Prostate gland (tissue), 2 donors: Measurements from ENCODE around the gene HIVEP2. TPM values are rescaled to one million over a fixed set of nuclear protein-coding genes. Genes with fewer than 3 reads are reported as not detected.

Experiments used
- DNase-seq: peaks from one replicate; pipeline ENCODE4 v3.0.0-alpha.2; 2019; ENCODE audit warnings: low spot score
- H3K27ac ChIP-seq, 2 donors: fragments of 200-600 bp; sonication (generic); 2 replicates each; pipeline ENCODE4 v1.5.1; 2017 to 2019
- H3K27me3 ChIP-seq: fragments of 200-600 bp; sonication (generic); replicated peaks from 2 replicates; pipeline ENCODE4 v1.5.1; 2019; ENCODE audit not compliant: insufficient read depth
- H3K36me3 ChIP-seq, 2 donors: fragments of 200-600 bp; sonication (generic); 1 replicate in 1 of 2; 2 replicates in 1 of 2; pipeline versions ENCODE4 v1.5.1 to v1.8.1; 2017 to 2019
- H3K4me1 ChIP-seq: fragments of 200-600 bp; sonication (generic); replicated peaks from 2 replicates; pipeline ENCODE4 v1.5.1; 2019
- H3K4me3 ChIP-seq, 2 donors: fragments of 200-600 bp; sonication (generic); 2 replicates each; pipeline ENCODE4 v1.5.1; 2017 to 2019
- H3K9me3 ChIP-seq: fragments of 200-600 bp; sonication (generic); 2 replicates; pipeline ENCODE4 v1.5.1; 2017
- POLR2A ChIP-seq: fragments of 450-650 bp; IDR thresholded peaks from one replicate; pipeline ENCODE4 v1.6.1; 2016; ENCODE audit warnings: antibody characterized with exemption, mild to moderate bottlenecking
- POLR2AphosphoS5 ChIP-seq: sonication (generic); formaldehyde crosslinking; IDR thresholded peaks from one replicate; pipeline ENCODE4 v1.6.1; 2017; ENCODE audit warnings: antibody characterized with exemption
- WGBS: methylation state at CpG from one replicate; pipeline ENCODE4 v1.1.5; 2018; 5-methylcytosine and 5-hydroxymethylcytosine counted together
- intact Hi-C: fragments of 100-400 bp; cut with DNase I; formaldehyde crosslinking; loops from one replicate; pipeline ENCODE4 v1.14.2; 2022
- total RNA-seq, 2 donors: library from RNA; depleted of rRNA; stranded (reverse); fragments of >200 nt; gene quantifications; one replicate each; pipeline ENCODE4 v1.1.0, GENCODE V29; 2016
- TF ChIP-seq, protein P1 (sequence below), 4 experiments: fragments of 200-600 bp in 2 of 4; fragments of 450-650 bp in 2 of 4; sonication (generic) in 2 of 4; IDR thresholded peaks; 1 replicate in 3 of 4; 2 replicates in 1 of 4; pipeline ENCODE4 v1.5.1; 2016 to 2019; ENCODE audit warnings: antibody characterized with exemption in 4 of 4, mild to moderate bottlenecking in 2 of 4, moderate library complexity in 2 of 4

HIVEP2 gene
- total RNA-seq, 2 donors from 2014 or later: 15.8 to 19.3 TPM

GRCh38 chr6:142937986-142938385 lies 7.0 kb downstream of the HIVEP2 start:
- intact Hi-C loops: no loop called here
- no peaks in the 10 kb centered on the region for H3K4me1 ChIP-seq
- TF ChIP-seq, protein P1, sequence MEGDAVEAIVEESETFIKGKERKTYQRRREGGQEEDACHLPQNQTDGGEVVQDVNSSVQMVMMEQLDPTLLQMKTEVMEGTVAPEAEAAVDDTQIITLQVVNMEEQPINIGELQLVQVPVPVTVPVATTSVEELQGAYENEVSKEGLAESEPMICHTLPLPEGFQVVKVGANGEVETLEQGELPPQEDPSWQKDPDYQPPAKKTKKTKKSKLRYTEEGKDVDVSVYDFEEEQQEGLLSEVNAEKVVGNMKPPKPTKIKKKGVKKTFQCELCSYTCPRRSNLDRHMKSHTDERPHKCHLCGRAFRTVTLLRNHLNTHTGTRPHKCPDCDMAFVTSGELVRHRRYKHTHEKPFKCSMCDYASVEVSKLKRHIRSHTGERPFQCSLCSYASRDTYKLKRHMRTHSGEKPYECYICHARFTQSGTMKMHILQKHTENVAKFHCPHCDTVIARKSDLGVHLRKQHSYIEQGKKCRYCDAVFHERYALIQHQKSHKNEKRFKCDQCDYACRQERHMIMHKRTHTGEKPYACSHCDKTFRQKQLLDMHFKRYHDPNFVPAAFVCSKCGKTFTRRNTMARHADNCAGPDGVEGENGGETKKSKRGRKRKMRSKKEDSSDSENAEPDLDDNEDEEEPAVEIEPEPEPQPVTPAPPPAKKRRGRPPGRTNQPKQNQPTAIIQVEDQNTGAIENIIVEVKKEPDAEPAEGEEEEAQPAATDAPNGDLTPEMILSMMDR (IDR thresholded peaks at IDR 0.05): no peak
- TF ChIP-seq POLR2AphosphoS5: no peak
- no peak for TF ChIP-seq POLR2A

DNA sequence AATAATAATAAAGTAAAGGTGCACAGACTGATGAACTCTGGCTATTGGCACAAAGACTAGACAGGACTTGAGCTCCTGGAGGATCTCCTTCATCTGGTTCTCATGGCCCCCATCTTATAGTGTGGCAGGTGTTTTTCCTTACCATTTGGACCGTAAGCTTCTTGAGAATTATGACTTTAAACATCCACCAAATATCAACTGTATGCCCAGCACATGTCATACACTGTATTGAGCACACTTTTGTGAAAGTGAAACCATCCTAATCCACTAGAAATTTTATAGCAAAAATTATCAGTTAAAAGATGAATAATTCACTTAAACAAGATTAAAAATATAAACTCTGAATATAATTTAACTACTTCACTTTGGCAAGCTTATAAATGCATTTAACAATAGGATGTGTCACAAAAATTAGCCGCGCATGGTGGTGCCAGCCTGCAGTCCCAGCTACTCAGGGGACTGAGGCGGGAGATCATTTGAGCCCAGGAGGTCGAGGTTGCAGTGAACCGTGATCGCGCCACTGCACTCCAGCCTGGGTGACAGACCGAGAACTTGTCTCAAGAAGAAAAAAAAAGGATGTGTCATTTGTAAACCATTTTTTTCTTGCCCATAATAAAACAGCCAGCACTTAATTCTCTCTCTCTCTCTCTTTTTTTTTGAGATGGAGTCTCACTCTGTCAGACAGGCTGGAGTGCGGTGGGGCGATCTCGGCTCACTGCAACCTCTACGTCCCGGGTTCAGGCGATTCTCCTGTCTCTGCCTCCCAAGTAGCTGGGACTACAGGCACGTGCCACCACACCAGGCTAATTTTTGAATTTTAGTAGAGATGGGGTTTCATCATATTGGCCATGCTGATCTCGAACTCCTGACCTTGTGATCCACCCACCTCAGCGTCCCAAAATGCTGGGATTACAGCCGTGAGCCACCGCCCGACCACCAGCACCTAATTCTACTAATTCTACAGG lies 9.1 kb downstream of the HIVEP2 start:
- H3K9me3 ChIP-seq: no peaks in the 10 kb centered on the region
- DNase-seq: no peak
- intact Hi-C loops: no loop called here
- no peaks in the 10 kb centered on the region for H3K4me1 ChIP-seq
- no peak overlapping the region for H3K4me3 ChIP-seq
- H3K36me3 ChIP-seq: no peaks in the 10 kb centered on the region
- TF ChIP-seq POLR2A (no peak), POLR2AphosphoS5 (no peak)
- TF ChIP-seq, protein P1 (IDR thresholded peaks at IDR 0.05): no peak
- H3K27me3 ChIP-seq: no peaks in the 10 kb centered on the region
- WGBS: 95% methylated on average over 21 of the region's 21 CpGs
- no peak overlapping the region for H3K27ac ChIP-seq

More at GRCh38 chr6:142937986-142938385, 7.0 kb downstream of the HIVEP2 start:
- H3K27ac ChIP-seq: no peak overlapping the region
- H3K27me3 ChIP-seq: no peaks in the 10 kb centered on the region
- no peaks in the 10 kb centered on the region for H3K9me3 ChIP-seq
- DNase-seq: no peak
- WGBS: 43% methylated on average over 5 of the region's 5 CpGs
- H3K4me3 ChIP-seq: no peak overlapping the region
- no peaks in the 10 kb centered on the region for H3K36me3 ChIP-seq

GRCh38 chr6:142934599-142934998 lies 10.4 kb downstream of the HIVEP2 start:
- 91% methylated on average over 3 of the region's 3 CpGs for whole genome bisulfite sequencing
- no peaks in the 10 kb centered on the region for H3K36me3 ChIP-seq
- H3K27ac ChIP-seq: no peak overlapping the region
- no peak overlapping the region for H3K4me3 ChIP-seq
- no peaks in the 10 kb centered on the region for H3K27me3 ChIP-seq
- no peaks in the 10 kb centered on the region for H3K9me3 ChIP-seq
- H3K4me1 ChIP-seq: no peaks in the 10 kb centered on the region
- TF ChIP-seq POLR2AphosphoS5: no peak
- DNase-seq: no peak
- intact Hi-C loops: no loop called here

DNA sequence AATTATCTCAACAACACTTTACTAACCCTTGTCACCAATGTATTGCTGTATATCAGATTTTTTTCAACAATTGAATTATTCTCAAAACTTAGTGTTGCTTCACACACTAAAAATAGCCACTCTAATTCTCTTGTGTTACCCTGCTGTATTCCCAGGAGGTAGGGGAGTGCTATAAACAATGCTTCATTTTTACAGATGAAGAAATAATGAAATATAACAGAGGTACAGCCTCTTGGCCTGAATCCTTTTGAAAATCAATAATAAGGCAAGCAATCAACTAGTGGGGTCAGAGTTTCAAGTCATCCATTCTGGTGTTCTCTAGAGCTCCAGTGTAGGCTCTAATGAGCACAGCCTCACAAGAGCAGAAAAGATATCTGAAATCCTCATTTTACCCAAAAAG lies 10.9 kb downstream of the HIVEP2 start:
- Histone ChIP-seq H3K36me3 (no peaks in the 10 kb centered on the region), H3K9me3 (no peaks in the 10 kb centered on the region), H3K4me3 (no peak overlapping the region), H3K27ac (no peak overlapping the region), H3K27me3 (no peaks in the 10 kb centered on the region), H3K4me1 (no peaks in the 10 kb centered on the region)
- intact Hi-C loops: no loop called here
- TF ChIP-seq, protein P1 (IDR thresholded peaks at IDR 0.05): no peak
- TF ChIP-seq POLR2AphosphoS5 (no peak), POLR2A (no peak)
- no peak for DNase-seq

GRCh38 chr6:142933701-142934100 lies 11.3 kb downstream of the HIVEP2 start:
- TF ChIP-seq POLR2AphosphoS5 (no peak), POLR2A (no peak)
- TF ChIP-seq, protein P1 (IDR thresholded peaks at IDR 0.05): no peak
- Histone ChIP-seq H3K9me3 (no peaks in the 10 kb centered on the region), H3K4me3 (no peak overlapping the region), H3K36me3 (no peaks in the 10 kb centered on the region), H3K27me3 (no peaks in the 10 kb centered on the region), H3K4me1 (no peaks in the 10 kb centered on the region), H3K27ac (no peak overlapping the region)
- intact Hi-C loops: no loop called here
- DNase-seq: no peak
